Caco-2 (cell line): Measurements from ENCODE around the gene AVL9. TPM values are rescaled to one million over a fixed set of nuclear protein-coding genes. Genes with fewer than 3 reads are reported as not detected.
"Not testable (repeated sequence)": the region's sequence is repeated elsewhere in the genome, so short reads cannot be mapped to it uniquely, and the experiment has no call there.

ENCODE experiments used
- BruUV-seq: library from RNA; stranded (reverse); fragments of 400-500 nt; replicated peaks from 2 replicates; lab custom pipeline; 2021; lab: Mats Ljungman, UMichigan
- CTCF ChIA-PET: fragments of 300-600 bp; sonication (Branson Sonifier 250); formaldehyde crosslinking; loops from one replicate; lab custom pipeline; 2022; ENCODE audit warnings: antibody characterized with exemption; lab: Charles Lee
- POLR2A ChIA-PET: fragments of 300-600 bp; sonication (Branson Sonifier 250); formaldehyde crosslinking; loops from one replicate; lab custom pipeline; 2022; ENCODE audit warnings: antibody characterized with exemption; lab: Charles Lee
- DNase-seq, 2 experiments: peaks; one replicate each; pipeline versions ENCODE4 v3.0.0 to v3.0.0-alpha.2; 2020 to 2022
- H3K27me3 ChIP-seq: replicated peaks from 2 replicates; pipeline ENCODE4 v1.6.0; 2011; ENCODE audit warnings: low read length; ENCODE audit not compliant: control insufficient read depth, insufficient read depth
- H3K36me3 ChIP-seq: 2 replicates; pipeline ENCODE4 v1.5.1; 2011; ENCODE audit warnings: low read length; ENCODE audit not compliant: control insufficient read depth, insufficient read depth
- H3K4me1 ChIP-seq: fragments of 250-450 bp; sonication (Bioruptor Pico); 2 replicates; pipeline ENCODE4 v1.5.1; 2020; ENCODE audit warnings: mild to moderate bottlenecking
- H3K4me3 ChIP-seq: 2 replicates; pipeline ENCODE4 v1.5.1; 2011; ENCODE audit warnings: low read depth, mild to moderate bottlenecking, control low read depth, low read length
- H3K9me3 ChIP-seq: fragments of 250-450 bp; sonication (Bioruptor Pico); 2 replicates; pipeline ENCODE4 v1.5.1; 2020; ENCODE audit warnings: mild to moderate bottlenecking, moderate library complexity
- H3K27ac Mint-ChIP-seq: one replicate; pipeline ENCODE4 v1.8.0; 2022; ENCODE audit warnings: mixed read lengths; ENCODE audit not compliant: unreplicated experiment
- H3K27me3 Mint-ChIP-seq: one replicate; pipeline ENCODE4 v1.8.0; 2022; ENCODE audit warnings: mixed read lengths; ENCODE audit not compliant: insufficient read depth, unreplicated experiment
- H3K36me3 Mint-ChIP-seq: one replicate; pipeline ENCODE4 v1.8.0; 2022; ENCODE audit warnings: mild to moderate bottlenecking, mixed read lengths; ENCODE audit not compliant: insufficient read depth, unreplicated experiment
- H3K4me1 Mint-ChIP-seq: one replicate; pipeline ENCODE4 v1.8.0; 2022; ENCODE audit warnings: low read depth, mixed read lengths; ENCODE audit not compliant: unreplicated experiment
- H3K4me3 Mint-ChIP-seq: one replicate; pipeline ENCODE4 v1.8.0; 2022; ENCODE audit warnings: mild to moderate bottlenecking, moderate library complexity, mixed read lengths; ENCODE audit not compliant: unreplicated experiment
- H3K9me3 Mint-ChIP-seq: one replicate; pipeline ENCODE4 v1.8.0; 2022; ENCODE audit warnings: mixed read lengths; ENCODE audit not compliant: unreplicated experiment
- CTCF ChIP-seq, 2 experiments: fragments of 200-600 bp in 1 of 2; IDR thresholded peaks; 1 replicate in 1 of 2; 2 replicates in 1 of 2; pipeline versions ENCODE4 v1.5.1 to v1.8.0; 2011 to 2022; ENCODE audit warnings: antibody characterized with exemption in 1 of 2, control low read depth in 1 of 2, inconsistent platforms in 1 of 2, low read depth in 1 of 2, low read length in 1 of 2, mild to moderate bottlenecking in 1 of 2, moderate library complexity in 1 of 2; ENCODE audit not compliant: insufficient read depth in 1 of 2, severe bottlenecking in 1 of 2, unreplicated experiment in 1 of 2
- intact Hi-C: fragments of 100-400 bp; cut with micrococcal nuclease; formaldehyde crosslinking; loops from one replicate; pipeline ENCODE4 v1.10.0; 2022; ENCODE audit not compliant: unreplicated experiment
- total RNA-seq: library from RNA; stranded (reverse); gene quantifications from 2 replicates; pipeline ENCODE4 v1.2.3, GENCODE V29; 2022

The AVL9 gene
- total RNA-seq, 1 experiment from 2014 or later, result 39.7 TPM

GRCh38 chr7:32618987-32619386, 123.7 kb downstream of the AVL9 start:
- POLR2A ChIA-PET, result no interaction called here
- Mint-ChIP-seq H3K27me3 (peaks cover 12% of the 10 kb centered on the region), H3K27ac (no peak overlapping the region), H3K36me3 (no peaks in the 10 kb centered on the region), H3K9me3 (no peaks in the 10 kb centered on the region), H3K4me1 (no peaks in the 10 kb centered on the region), H3K4me3 (no peak overlapping the region)
- H3K27me3 ChIP-seq, result no peaks in the 10 kb centered on the region
- H3K4me1 ChIP-seq, result no peaks in the 10 kb centered on the region
- no peaks in the 10 kb centered on the region for H3K36me3 ChIP-seq
- intact Hi-C loops, result no loop called here
- TF ChIP-seq CTCF (IDR thresholded peaks at IDR 0.05; ENCODE audit: insufficient read depth in 1 of 2, low read depth in 1 of 2, low read length in 1 of 2, severe bottlenecking in 1 of 2, unreplicated experiment in 1 of 2), result no peak
- no peak for DNase-seq
- no TSS peak for BruUV-seq
- CTCF ChIA-PET, result no interaction called here
- H3K4me3 ChIP-seq, result no peak overlapping the region
- no peaks in the 10 kb centered on the region for H3K9me3 ChIP-seq

GRCh38 chr7:32619416-32619815, 124.1 kb downstream of the AVL9 start:
- POLR2A ChIA-PET, H3K27ac Mint-ChIP-seq, DNase-seq, H3K36me3 ChIP-seq, H3K4me3 Mint-ChIP-seq, intact Hi-C loops, H3K4me1 Mint-ChIP-seq, BruUV-seq, CTCF ChIA-PET, H3K4me3 ChIP-seq, H3K9me3 Mint-ChIP-seq, H3K9me3 ChIP-seq, H3K4me1 ChIP-seq, H3K36me3 Mint-ChIP-seq, H3K27me3 ChIP-seq: not testable (repeated sequence)
- H3K27me3 Mint-ChIP-seq, result peaks cover 12% of the 10 kb centered on the region

- H3K27ac Mint-ChIP-seq, result no peak overlapping the region
- no peaks in the 10 kb centered on the region for H3K9me3 Mint-ChIP-seq
- intact Hi-C loops, result no loop called here
- Histone ChIP-seq H3K9me3 (no peaks in the 10 kb centered on the region), H3K4me3 (no peak overlapping the region), H3K36me3 (no peaks in the 10 kb centered on the region), H3K4me1 (no peaks in the 10 kb centered on the region), H3K27me3 (no peaks in the 10 kb centered on the region)
- no peak overlapping the region for H3K4me3 Mint-ChIP-seq
- BruUV-seq, result no TSS peak
- CTCF ChIA-PET, result no interaction called here
- no peak for TF ChIP-seq CTCF (IDR thresholded peaks at IDR 0.05; ENCODE audit: insufficient read depth in 1 of 2, low read depth in 1 of 2, low read length in 1 of 2, severe bottlenecking in 1 of 2, unreplicated experiment in 1 of 2)
- H3K36me3 Mint-ChIP-seq, result no peaks in the 10 kb centered on the region
- POLR2A ChIA-PET, result no interaction called here
- no peaks in the 10 kb centered on the region for H3K4me1 Mint-ChIP-seq
- peaks cover 5% of the 10 kb centered on the region for H3K27me3 Mint-ChIP-seq
- DNase-seq, result no peak
Observed at GRCh38 chr7:32631021-32631420, 135.7 kb downstream of the AVL9 start.

- H3K9me3 Mint-ChIP-seq, DNase-seq, intact Hi-C loops, POLR2A ChIA-PET, H3K27me3 ChIP-seq, H3K36me3 Mint-ChIP-seq, H3K27me3 Mint-ChIP-seq, BruUV-seq, H3K4me1 ChIP-seq, H3K4me1 Mint-ChIP-seq, H3K4me3 Mint-ChIP-seq, H3K27ac Mint-ChIP-seq, CTCF ChIA-PET, H3K36me3 ChIP-seq, H3K9me3 ChIP-seq, H3K4me3 ChIP-seq: not testable (repeated sequence)
Observed at GRCh38 chr7:32631590-32632497, 136.6 kb downstream of the AVL9 start.

- H3K27me3 Mint-ChIP-seq, result peaks cover 13% of the 10 kb centered on the region
- BruUV-seq, H3K4me3 Mint-ChIP-seq, H3K9me3 Mint-ChIP-seq, POLR2A ChIA-PET, H3K4me1 ChIP-seq, H3K9me3 ChIP-seq, H3K4me1 Mint-ChIP-seq, H3K36me3 ChIP-seq, H3K27me3 ChIP-seq, DNase-seq, intact Hi-C loops, H3K36me3 Mint-ChIP-seq, H3K27ac Mint-ChIP-seq, H3K4me3 ChIP-seq, CTCF ChIA-PET: not testable (repeated sequence)
Observed at GRCh38 chr7:32633446-32633845, 138.2 kb downstream of the AVL9 start.
